Mesothelial cell of epicardium (in vitro differentiated cells): ENCODE data around the gene MRPL53. TPM values are rescaled to one million over a fixed set of nuclear protein-coding genes. Genes with fewer than 3 reads are reported as not detected.
"Not testable (repeated sequence)": the region's sequence is repeated elsewhere in the genome, so short reads cannot be mapped to it uniquely, and the experiment has no call there.

Experiments
- DNase-seq, 2 experiments: peaks; one replicate each; pipeline ENCODE4 v3.0.0; 2021; ENCODE audit warnings: low spot score in 2 of 2; ENCODE audit not compliant: unreplicated experiment in 2 of 2
- H3K27ac Mint-ChIP-seq: 2 replicates; pipeline ENCODE4 v1.8.0; 2021; ENCODE audit warnings: mixed read lengths
- H3K27me3 Mint-ChIP-seq: 2 replicates; pipeline ENCODE4 v1.8.0; 2021; ENCODE audit warnings: low read depth, mixed read lengths
- H3K36me3 Mint-ChIP-seq: 2 replicates; pipeline ENCODE4 v1.8.0; 2021; ENCODE audit warnings: mixed read lengths
- H3K4me1 Mint-ChIP-seq: 2 replicates; pipeline ENCODE4 v1.8.0; 2021; ENCODE audit warnings: mixed read lengths
- H3K4me3 Mint-ChIP-seq: 2 replicates; pipeline ENCODE4 v1.8.0; 2021; ENCODE audit warnings: mild to moderate bottlenecking, moderate library complexity, mixed read lengths
- H3K9me3 Mint-ChIP-seq: 2 replicates; pipeline ENCODE4 v1.8.0; 2021; ENCODE audit warnings: mixed read lengths
- CTCF ChIP-seq: fragments of 200-600 bp; sonication (generic); IDR thresholded peaks from one replicate; pipeline ENCODE4 v1.5.0; 2021; ENCODE audit warnings: antibody characterized with exemption; ENCODE audit not compliant: unreplicated experiment
- total RNA-seq: library from RNA; stranded (reverse); gene quantifications from 3 replicates; pipeline ENCODE4 v1.2.1, GENCODE V29; 2021

Gene MRPL53
- total RNA-seq, 1 donor from 2014 or later = 62.5 TPM

GRCh38 chr2:74493546-74493945 is 21.1 kb upstream of the MRPL53 start:
- no peak for DNase-seq
- no peaks in the 10 kb centered on the region for H3K9me3 Mint-ChIP-seq
- peaks cover 27% of the 10 kb centered on the region for H3K36me3 Mint-ChIP-seq
- H3K27ac Mint-ChIP-seq = no peak overlapping the region
- H3K27me3 Mint-ChIP-seq = peaks cover 27% of the 10 kb centered on the region
- no peak for TF ChIP-seq CTCF
- peaks cover 10% of the 10 kb centered on the region for H3K4me1 Mint-ChIP-seq
- H3K4me3 Mint-ChIP-seq = no peak overlapping the region

GRCh38 chr2:74491648-74492544 is 19.4 kb upstream of the MRPL53 start:
- Mint-ChIP-seq H3K9me3 (no peaks in the 10 kb centered on the region), H3K4me1 (no peaks in the 10 kb centered on the region), H3K27ac (no peak overlapping the region), H3K36me3 (peaks cover 27% of the 10 kb centered on the region), H3K4me3 (no peak overlapping the region), H3K27me3 (peaks cover 11% of the 10 kb centered on the region)
- no peak for DNase-seq
- TF ChIP-seq CTCF = no peak

GRCh38 chr2:74489906-74490305 is 17.4 kb upstream of the MRPL53 start:
- TF ChIP-seq CTCF = no peak
- Mint-ChIP-seq H3K27me3 (no peaks in the 10 kb centered on the region), H3K4me3 (no peak overlapping the region), H3K36me3 (peaks cover 30% of the 10 kb centered on the region), H3K4me1 (no peaks in the 10 kb centered on the region), H3K27ac (no peak overlapping the region), H3K9me3 (no peaks in the 10 kb centered on the region)
- no peak for DNase-seq

DNA sequence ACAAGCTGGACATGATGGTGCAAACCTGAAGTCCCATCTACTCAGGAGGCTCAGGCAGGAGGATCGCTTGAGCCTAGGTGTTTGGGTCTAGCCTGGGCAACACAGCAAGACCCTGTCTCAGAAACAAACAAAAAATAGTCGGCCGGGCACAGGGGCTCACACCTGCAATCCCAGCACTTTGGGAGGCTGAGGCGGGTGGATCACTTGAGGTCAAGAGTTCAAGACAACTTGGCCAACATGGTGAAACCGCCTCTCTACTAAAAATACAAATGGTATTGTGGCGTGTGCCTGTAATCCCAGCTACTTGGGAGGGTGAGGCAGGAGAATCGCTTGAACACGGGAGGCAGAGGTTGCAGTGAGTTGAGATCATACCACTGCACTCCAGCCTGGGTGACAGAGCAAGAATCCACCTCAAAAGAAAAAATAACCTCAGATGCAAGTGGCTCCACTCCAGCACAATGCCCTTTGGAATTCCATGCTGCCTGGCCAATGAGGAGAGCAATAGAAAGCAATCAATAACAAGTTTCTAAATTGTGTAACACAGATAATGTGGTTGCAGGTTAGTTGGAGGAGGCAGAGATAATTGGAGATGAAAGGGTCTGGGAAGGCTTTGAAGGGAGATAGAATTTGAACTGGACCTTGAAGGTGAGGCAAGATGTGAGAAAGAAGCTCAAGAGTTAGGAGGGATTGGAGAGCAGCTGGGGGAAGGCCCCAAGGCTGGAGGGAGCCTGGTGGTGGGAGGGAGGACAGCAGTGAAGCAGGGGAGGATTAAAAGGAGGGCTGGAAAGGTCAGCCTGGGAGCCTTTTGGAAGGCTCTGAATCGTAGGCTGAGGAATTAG is 16.4 kb upstream of the MRPL53 start:
- H3K9me3 Mint-ChIP-seq = no peaks in the 10 kb centered on the region
- no peaks in the 10 kb centered on the region for H3K4me1 Mint-ChIP-seq
- peaks cover 24% of the 10 kb centered on the region for H3K36me3 Mint-ChIP-seq
- no peak for DNase-seq
- no peak overlapping the region for H3K4me3 Mint-ChIP-seq
- no peaks in the 10 kb centered on the region for H3K27me3 Mint-ChIP-seq
- no peak overlapping the region for H3K27ac Mint-ChIP-seq
- no peak for TF ChIP-seq CTCF

- no peak for TF ChIP-seq CTCF
- H3K36me3 Mint-ChIP-seq = peaks cover 11% of the 10 kb centered on the region
- H3K27me3 Mint-ChIP-seq = no peaks in the 10 kb centered on the region
- no peaks in the 10 kb centered on the region for H3K9me3 Mint-ChIP-seq
- peaks cover 12% of the 10 kb centered on the region for H3K4me1 Mint-ChIP-seq
- H3K27ac Mint-ChIP-seq = no peak overlapping the region
- no peak for DNase-seq
- H3K4me3 Mint-ChIP-seq = no peak overlapping the region
Measured at GRCh38 chr2:74486141-74486540, 13.7 kb upstream of the MRPL53 start.

GRCh38 chr2:74483675-74484164 is 11.2 kb upstream of the MRPL53 start:
- Mint-ChIP-seq H3K4me1 (peaks cover 18% of the 10 kb centered on the region), H3K4me3 (peak overlapping the region; percentile 100), H3K27ac (peak overlapping the region; percentile 99)
- H3K27me3 Mint-ChIP-seq, H3K9me3 Mint-ChIP-seq, DNase-seq, H3K36me3 Mint-ChIP-seq: not testable (repeated sequence)
